HG02943 (cell line): Measurements from ENCODE around the gene SLC22A23.

ENCODE experiments used
- ATAC-seq: cut with Tn5 transposase; IDR thresholded peaks from one replicate; pipeline ENCODE4 v1.9.1; 2021; ENCODE audit warnings: mild to moderate bottlenecking, low read depth, moderate library complexity; ENCODE audit not compliant: unreplicated experiment

Gene SLC22A23, protein sequence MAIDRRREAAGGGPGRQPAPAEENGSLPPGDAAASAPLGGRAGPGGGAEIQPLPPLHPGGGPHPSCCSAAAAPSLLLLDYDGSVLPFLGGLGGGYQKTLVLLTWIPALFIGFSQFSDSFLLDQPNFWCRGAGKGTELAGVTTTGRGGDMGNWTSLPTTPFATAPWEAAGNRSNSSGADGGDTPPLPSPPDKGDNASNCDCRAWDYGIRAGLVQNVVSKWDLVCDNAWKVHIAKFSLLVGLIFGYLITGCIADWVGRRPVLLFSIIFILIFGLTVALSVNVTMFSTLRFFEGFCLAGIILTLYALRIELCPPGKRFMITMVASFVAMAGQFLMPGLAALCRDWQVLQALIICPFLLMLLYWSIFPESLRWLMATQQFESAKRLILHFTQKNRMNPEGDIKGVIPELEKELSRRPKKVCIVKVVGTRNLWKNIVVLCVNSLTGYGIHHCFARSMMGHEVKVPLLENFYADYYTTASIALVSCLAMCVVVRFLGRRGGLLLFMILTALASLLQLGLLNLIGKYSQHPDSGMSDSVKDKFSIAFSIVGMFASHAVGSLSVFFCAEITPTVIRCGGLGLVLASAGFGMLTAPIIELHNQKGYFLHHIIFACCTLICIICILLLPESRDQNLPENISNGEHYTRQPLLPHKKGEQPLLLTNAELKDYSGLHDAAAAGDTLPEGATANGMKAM

GRCh38 chr6:3456898-3457709, at the start of gene SLC22A23:
TSS of gene SLC22A23 (minus strand) at chr6:3457050. CDS start at chr6:3456559, 491 bp downstream.
- ATAC-seq = no peak

GRCh38 chr6:3506200-3506599, 49.4 kb upstream of the SLC22A23 start:
- ATAC-seq = no peak

- no peak for ATAC-seq
These were observed 48.3 kb upstream of the SLC22A23 start for GRCh38 chr6:3504938-3505805.

GRCh38 chr6:3504354-3504753, 47.5 kb upstream of the SLC22A23 start:
- ATAC-seq = no peak

GRCh38 chr6:3501826-3502500, 45.1 kb upstream of the SLC22A23 start:
- ATAC-seq = no peak

DNA sequence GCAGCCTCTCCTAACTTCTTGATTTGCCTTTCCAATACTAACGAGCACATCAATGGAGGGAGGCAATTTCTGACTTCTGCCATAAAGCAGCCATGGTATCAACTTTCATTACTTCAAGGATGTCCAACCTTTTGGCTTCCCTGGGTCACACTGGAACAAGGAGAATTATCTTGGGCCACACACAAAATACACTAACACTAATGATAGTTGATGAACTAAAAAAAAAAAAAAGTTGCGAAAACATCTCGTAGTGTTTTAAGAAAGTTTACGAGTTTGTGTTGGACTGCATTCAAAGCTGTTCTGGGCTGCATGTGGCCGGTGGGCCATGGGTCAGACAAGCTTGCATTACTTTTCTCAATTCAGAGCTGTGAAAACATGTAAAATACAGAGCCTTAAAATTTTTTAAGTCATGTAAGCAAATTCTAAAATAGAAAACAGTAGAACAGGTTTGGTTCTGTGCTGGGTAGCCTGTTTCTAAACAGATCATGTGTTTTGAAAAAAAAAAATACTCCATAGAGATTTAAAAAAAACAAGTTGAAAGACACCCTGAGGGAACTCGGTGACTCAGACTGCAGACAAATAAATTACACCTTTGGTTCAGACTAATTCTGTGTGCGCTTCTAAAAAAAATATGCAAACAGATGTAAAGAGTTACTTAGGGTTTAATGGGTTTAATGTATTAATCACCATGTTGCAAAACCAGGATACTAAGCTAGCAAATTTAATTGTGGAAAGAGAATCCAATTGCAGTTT, 43.6 kb upstream of the SLC22A23 start:
- no peak for ATAC-seq

DNA sequence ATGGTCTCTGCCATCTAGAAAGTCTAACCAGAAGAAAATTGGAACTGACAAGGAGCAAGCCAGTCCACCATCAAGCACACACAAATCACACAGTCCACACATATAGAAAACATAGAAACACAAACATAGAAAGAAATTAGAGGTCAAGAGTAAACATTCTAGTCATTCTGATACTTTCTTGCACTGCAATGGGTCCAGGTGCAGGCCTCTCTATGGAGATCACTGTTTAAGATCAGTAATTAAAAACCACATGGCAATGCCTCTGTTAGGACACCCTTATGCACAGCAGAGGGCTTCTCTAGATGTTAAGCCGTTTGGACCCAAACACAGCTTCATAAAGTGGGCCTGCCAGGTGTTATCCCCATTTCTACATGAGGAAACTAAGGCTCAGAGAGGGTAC, 42.8 kb upstream of the SLC22A23 start:
- ATAC-seq = no peak

- ATAC-seq = no peak
These were observed 39.5 kb upstream of the SLC22A23 start for GRCh38 chr6:3496395-3496794.

DNA sequence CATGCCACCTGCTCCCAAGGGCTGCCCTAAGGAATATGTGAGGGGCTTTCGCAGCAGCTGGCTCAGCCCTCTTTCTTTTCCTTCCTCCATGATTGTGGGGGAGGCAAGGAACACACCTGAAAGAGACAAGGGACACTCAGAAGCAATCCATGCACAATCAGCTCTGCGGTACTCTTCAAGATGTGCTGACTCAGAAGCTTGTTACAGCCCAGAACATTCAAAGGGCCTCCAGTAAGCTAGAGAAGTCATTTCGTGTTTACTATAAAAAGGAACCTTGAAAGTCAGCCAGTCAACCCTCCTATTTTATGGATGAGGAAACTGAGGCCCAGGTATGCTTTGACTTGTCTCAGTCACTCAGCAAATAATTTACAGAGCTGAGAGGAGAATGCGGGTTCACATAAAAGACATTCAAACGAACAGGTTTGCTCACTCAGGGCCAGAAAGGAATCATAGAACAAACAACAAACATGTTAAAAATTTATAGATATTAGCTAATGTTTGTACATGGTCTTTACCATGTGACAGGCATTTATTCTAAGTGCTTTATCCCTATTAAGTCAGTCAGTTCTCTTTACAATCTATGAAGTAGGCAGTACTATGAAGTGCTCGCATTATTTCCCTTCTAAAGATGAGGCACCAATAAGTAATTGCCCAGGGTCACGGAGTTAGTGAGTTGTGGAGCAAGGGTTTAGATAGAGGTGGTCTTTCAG, 37.7 kb upstream of the SLC22A23 start:
- ATAC-seq = no peak

DNA sequence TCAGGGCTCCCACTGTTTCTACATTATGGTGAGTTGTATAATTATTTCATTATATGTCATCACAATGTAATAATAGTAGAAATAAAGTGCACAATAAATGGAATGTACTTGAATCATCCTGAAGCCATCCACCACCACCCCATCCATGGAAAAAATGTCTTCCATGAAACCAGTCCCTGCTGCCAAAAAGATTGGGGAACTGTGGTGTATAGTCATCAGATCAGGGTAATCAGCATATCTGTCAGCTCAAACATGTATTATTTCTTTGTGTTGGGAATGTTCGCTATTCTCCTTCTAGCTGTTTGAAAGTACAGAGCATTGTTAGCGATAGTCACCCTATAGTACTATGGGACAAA, 33.8 kb upstream of the SLC22A23 start:
- ATAC-seq = no peak

DNA sequence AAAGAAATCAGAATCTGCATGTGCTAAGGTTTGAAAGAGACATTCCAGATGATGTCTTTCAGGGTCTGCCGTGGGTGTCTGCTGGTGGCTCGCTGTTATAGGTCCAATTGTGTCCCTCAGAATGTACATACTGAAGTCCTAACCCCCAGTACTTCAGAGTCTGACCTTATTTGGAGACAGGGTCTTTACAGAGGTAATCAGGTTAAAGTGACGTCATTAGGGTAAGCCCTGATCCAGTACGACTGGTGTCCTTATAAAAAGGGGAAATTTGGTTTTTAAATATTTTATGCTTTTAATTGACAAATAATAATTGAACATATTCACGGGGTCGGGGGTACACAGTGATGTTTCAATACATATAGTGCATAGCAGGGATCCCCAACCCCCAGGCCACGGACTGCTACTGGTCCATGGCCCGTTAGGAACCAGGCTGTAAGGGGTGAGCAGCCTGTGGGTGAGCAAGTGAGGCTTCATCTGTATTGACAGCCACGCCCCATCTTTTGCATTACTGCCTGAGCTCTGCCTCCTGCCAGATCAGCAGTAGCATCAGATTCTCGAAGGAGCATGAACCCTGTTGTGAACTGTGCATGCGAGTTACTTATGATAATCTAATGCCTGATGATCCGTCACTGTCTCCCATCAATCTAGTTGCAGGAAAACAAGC, 33.2 kb upstream of the SLC22A23 start:
- no peak for ATAC-seq

DNA sequence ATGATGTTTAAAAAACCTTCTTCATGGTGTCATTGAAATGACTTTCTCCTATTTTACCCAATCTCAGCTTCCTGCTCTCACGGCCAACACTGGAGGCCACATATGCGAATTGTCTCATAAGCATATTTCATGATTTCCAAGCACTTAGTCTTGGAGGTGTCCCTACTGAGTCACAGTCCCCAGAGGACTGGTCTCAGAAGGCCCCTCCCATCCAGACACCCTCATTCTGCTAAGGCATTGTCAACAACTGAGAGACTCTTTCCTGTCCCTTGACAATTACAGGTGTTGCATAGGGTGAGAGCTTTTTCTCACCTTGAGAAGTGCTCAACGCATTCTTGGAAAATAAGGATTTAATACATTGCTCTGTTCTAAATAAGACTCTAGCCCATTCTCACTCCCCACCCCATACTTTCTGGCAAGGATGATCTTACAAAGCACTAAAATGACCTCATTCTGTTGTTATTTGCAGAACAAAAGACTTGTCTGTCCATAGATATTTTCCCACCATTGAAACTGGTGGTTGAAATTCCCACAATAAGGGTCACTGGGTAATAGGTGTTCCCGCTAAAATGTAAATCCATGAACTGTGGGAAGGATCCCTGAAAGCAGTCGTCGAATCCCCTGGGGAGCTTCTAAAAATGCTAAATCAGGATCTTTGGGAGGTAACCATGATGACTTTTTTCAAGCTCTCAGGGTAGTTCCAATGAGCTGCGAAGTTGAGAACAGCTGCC, 32.3 kb upstream of the SLC22A23 start:
- no peak for ATAC-seq

DNA sequence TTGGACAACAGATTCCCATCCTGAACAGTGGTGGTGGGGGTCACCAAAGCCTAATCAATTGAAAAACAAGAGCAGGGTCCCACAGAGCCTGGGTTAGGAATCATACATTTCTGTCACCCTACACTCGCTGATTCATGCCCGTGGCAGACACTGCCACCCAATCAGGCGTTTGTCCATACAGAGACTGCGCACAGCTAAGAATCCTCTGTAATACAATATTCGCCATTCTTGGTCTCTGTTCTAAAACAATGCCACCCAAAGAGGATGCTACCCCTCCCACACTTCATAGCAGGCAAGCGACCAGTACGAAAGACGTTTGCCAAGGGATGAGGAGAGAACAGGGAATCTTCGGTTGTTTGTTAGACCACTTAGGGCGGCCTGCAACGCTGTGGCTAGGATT, 28.1 kb upstream of the SLC22A23 start:
- no peak for ATAC-seq

GRCh38 chr6:3484192-3484591, 27.3 kb upstream of the SLC22A23 start:
- no peak for ATAC-seq

DNA sequence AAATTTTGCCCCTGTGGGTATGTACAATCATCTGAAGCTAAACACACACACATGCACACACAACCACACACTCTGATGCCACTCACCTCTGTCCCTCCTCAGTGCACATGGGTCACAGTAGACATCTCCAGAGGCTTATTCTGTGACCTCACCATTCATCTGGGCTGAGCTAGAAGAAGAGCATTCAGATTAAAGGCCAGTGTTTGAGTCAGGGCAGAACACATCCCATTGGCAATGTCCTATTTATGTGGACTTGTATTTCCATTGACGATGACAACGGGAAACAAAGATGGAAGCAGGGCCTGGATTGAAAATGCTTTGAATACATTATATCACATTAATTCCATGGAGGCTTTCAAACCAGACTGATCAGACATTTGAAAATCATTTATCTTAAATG, 26.8 kb upstream of the SLC22A23 start:
- ATAC-seq = no peak

DNA sequence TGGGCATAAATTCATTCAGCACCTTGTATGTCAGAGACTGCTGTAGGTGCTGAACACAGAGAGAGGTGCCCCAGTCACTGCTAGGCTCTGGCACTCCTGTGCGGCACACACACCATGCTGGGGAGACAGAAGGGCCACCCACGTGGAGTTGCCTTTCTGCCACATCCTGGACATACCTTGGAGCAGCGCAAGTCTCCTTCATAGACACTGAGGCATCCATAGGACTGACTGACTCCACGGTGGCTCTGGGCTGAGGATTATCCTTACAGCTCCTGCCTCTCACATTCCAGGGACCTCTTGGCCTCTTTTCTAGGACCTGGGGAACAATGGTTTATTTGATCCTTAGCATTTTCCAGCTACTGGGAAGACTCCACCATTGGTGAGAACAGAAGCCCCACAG, 26.0 kb upstream of the SLC22A23 start:
- ATAC-seq = no peak

DNA sequence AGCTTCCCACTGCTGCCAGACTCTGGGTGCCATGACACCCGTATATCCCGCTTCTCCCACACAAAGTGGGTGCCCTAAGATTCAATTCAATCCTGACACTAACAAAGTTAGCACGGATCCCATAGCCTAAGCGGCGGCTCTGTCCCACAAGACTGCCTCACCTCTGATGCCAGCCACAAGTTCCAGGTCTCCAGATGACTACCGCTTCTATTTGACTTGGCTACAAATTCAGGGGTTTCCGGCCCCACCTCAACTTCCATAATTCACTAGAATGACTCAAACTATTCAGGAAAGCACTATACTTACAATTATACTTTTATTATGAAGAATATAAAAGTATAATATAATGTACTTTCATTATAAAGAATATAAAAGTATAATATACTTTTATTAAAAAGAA, 24.8 kb upstream of the SLC22A23 start:
- no peak for ATAC-seq
